Measurements from ENCODE around the gene MLPH. TPM values are rescaled to one million over a fixed set of nuclear protein-coding genes. Genes with fewer than 3 reads are reported as not detected.
A peak's percentile ranks its signal among the peaks of the same experiment; 100 is the strongest.

Gene MLPH
- total RNA-seq, 6 experiments from 2014 or later: 20.8 to 52.8 (median 35.1) TPM

DNA sequence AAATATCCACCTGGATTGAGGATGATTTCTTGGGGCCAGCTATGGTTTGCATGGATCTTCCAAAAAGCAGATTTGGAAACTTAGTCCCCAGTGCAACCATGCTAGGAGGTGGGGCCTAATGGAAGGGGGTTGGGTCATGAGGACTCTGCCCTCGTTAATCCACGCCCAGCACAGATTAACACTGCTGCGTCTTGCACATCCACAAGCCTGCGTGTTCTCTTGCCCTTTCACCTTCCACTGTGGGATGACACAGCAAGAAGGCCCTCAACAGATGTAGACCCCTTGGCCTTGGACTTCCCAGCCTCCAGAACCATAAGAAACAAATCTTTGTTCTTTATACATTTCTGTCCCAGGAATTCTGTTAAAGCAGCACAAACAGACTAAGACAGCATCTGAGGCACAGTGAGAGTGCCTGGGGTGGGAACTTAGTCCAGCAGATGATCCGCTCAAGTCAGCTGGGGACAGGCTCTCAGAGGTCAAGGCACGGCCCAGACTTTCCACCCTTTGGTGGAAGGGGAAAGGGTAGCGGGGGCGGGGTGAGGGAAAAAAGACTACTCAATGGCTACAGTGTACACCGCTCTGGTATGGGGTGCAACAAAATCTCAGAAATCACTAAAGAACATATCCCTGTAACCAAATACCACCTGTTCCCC lies 101.1 kb downstream of the MLPH start:
- peak overlapping the region; percentile 79 to 96 (median 95) for H3K27ac ChIP-seq
- TF ChIP-seq POLR2A (IDR thresholded peaks at IDR 0.05): peak; percentile 61
- TF ChIP-seq, protein P1, sequence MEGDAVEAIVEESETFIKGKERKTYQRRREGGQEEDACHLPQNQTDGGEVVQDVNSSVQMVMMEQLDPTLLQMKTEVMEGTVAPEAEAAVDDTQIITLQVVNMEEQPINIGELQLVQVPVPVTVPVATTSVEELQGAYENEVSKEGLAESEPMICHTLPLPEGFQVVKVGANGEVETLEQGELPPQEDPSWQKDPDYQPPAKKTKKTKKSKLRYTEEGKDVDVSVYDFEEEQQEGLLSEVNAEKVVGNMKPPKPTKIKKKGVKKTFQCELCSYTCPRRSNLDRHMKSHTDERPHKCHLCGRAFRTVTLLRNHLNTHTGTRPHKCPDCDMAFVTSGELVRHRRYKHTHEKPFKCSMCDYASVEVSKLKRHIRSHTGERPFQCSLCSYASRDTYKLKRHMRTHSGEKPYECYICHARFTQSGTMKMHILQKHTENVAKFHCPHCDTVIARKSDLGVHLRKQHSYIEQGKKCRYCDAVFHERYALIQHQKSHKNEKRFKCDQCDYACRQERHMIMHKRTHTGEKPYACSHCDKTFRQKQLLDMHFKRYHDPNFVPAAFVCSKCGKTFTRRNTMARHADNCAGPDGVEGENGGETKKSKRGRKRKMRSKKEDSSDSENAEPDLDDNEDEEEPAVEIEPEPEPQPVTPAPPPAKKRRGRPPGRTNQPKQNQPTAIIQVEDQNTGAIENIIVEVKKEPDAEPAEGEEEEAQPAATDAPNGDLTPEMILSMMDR (IDR thresholded peaks at IDR 0.05): no peak
- peaks cover 0 to 6% (median 0%) of the 10 kb centered on the region in 4 donors for H3K36me3 ChIP-seq
- H3K9me3 ChIP-seq: no peaks in the 10 kb centered on the region
- no peaks in the 10 kb centered on the region for H3K27me3 ChIP-seq
- peak overlapping the region; percentile 27 to 68 (median 54) for H3K4me3 ChIP-seq
- H3K4me1 ChIP-seq: peaks cover 0 to 48% (median 23%) of the 10 kb centered on the region in 4 donors
- DNase-seq (peak; percentile 63 to 84 (median 80)), ATAC-seq (peak; percentile 65 to 75 (median 70))
- intact Hi-C loops (cut with DNase I): no loop called here
- WGBS (ENCODE audit: insufficient coverage, low coverage, low lambda C conversion rate, missing lambda C conversion rate): 29% methylated on average over 9 of the region's 9 CpGs

DNA sequence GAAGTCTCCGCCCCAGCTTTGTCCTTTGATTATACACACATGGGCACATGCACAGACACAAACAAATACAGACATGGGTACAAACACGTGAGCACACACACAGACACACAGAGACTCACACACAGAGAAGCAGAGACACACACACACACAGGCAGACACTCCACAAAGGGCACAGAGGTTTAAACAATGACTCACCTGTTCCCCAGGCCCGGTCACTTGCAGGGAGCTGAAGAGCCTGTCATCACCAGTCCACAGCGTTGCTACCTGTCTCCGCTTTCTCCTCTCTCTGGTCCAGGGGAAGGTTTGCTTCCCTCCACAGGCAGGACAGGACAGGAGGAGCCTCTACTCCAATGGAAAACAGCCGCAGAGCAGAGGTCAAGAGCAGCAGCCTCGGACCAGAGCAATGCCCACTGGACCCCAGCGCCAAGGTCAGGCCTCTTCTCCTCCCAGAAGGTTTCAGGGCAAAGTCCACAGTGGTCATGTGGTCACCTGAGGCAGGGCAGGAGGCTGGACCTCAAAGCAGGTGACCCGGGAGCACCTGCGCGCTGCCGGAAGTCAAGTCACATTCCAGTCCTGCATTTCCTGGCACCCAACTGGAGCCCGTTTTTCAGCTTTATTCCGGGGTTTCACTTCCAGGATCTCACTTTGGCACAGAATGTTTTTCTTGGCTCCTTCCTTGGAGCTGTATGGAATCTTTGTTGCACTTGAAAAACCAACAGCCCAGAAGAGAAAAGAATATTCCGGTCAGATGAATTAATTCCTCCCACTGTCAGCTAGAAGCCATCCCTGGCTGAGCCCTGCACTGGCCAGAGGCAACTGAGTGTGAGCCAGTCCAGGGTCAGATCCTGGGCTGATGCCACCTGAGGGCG lies 103.5 kb downstream of the MLPH start, which contains the start of gene RAB17:
Gene RAB17, minus strand, starts transcription at position 463 of the 869 bp plus-strand sequence. CDS start 4,580 bp downstream, outside the sequence.
- Histone ChIP-seq H3K4me3 (peak within 1 kb of the TSS; percentile 27 to 68 (median 54)), H3K27me3 (no peaks in the 10 kb centered on the region), H3K27ac (peak within 1 kb of the TSS; percentile 79 to 96 (median 95)), H3K4me1 (peaks cover 0 to 50% (median 23%) of the 10 kb centered on the region in 4 donors), H3K9me3 (no peaks in the 10 kb centered on the region), H3K36me3 (no peaks in the 10 kb centered on the region)
- TF ChIP-seq POLR2A (IDR thresholded peaks at IDR 0.05): peak; percentile 69
- TF ChIP-seq, protein P1 (IDR thresholded peaks at IDR 0.05): no peak
- intact Hi-C loops (cut with DNase I): loop anchor here (5.0 to 10.0 kb wide), 2 partner anchors 152 to 154 kb away; no protein-coding TSS in a partner anchor
- DNase-seq (peak; percentile 80 to 96 (median 95)), ATAC-seq (peak; percentile 62 to 76 (median 69))
- WGBS (ENCODE audit: insufficient coverage, low coverage, low lambda C conversion rate, missing lambda C conversion rate): 17% methylated on average over 10 of the region's 16 CpGs

DNA sequence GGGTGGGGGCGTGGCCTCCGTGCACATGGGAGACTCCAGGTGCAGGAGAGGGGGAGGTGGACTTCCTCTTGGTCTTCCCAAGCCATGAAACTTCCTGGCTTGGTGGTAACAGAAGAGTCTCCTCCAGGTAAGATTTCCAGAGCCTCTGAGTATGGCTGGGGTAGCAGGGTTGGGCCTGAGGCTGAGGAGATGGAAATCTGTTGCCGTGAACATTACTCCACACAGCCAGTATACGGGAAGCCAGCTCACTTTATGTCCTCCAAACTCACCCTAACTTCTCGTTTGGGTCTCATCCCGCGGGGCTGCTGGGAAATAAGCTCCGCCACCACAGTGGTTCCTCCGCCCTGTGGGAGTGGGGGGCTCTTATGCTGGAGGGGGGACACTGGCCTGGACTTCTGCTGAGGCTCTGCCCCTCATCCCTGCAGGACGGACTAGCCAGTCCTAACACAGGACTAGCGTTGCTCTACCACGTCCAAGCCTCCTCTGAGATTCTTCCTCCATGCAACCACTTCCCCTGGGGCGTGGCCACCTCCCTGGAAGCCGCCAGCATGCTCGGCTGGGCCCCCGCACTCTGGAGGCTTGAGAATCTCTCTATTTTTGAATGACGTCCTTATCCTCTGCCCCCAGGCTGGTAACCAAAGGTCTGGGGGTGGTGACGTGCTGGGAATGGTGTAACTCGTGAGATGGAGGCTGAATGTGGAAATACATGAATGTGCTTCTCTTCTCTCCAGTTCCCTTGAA lies 104.3 kb downstream of the MLPH start:
- H3K27ac ChIP-seq: peak overlapping the region; percentile 79 to 96 (median 95)
- no peaks in the 10 kb centered on the region for H3K9me3 ChIP-seq
- ATAC-seq (no peak), DNase-seq (no peak)
- no peaks in the 10 kb centered on the region for H3K36me3 ChIP-seq
- H3K4me1 ChIP-seq: peaks cover 0 to 42% (median 21%) of the 10 kb centered on the region in 4 donors
- WGBS (ENCODE audit: insufficient coverage, low coverage, low lambda C conversion rate, missing lambda C conversion rate): 20% methylated on average over 6 of the region's 19 CpGs
- TF ChIP-seq POLR2A (IDR thresholded peaks at IDR 0.05): no peak
- TF ChIP-seq, protein P1 (IDR thresholded peaks at IDR 0.05): no peak
- no peaks in the 10 kb centered on the region for H3K27me3 ChIP-seq
- intact Hi-C loops (cut with DNase I): loop anchor here (5.0 to 10.0 kb wide), 2 partner anchors 151 to 153 kb away; no protein-coding TSS in a partner anchor
- H3K4me3 ChIP-seq: peak overlapping the region; percentile 27 to 68 (median 54)

DNA sequence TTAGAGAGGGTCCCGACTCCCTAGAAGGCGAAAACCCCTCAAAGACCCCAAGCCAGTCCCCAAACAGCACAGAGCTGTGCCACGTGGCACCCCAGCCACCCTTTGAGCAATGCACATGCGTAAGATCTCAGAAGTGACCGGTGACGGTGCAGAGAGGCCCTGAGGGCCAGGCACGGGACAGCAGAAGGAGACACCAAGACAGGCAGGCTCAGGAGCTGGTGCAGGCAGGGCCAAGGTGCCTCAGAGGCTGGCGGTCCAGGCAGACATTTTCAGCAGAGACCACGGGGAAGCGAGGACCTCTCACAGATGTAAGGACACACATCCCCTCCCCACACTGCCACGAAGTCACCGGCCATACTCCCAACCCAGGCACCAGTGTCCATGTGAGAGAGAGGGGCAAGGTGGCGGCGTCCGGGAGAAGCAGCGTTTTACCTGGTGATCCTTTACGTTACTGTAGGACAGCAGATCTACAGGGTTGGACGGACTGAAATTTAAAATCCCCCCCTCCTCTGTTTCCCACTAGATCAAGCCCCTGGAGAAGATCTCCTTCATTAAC lies 105.5 kb downstream of the MLPH start:
- no peak overlapping the region for H3K27ac ChIP-seq
- no peak for ATAC-seq
- peaks cover 0 to 31% (median 15%) of the 10 kb centered on the region in 4 donors for H3K4me1 ChIP-seq

More for the DNA sequence above, 105.5 kb downstream of the MLPH start:
- Histone ChIP-seq H3K9me3 (no peaks in the 10 kb centered on the region), H3K36me3 (no peaks in the 10 kb centered on the region), H3K27me3 (no peaks in the 10 kb centered on the region), H3K4me3 (no peak overlapping the region)
- no peak for TF ChIP-seq POLR2A (IDR thresholded peaks at IDR 0.05)
- TF ChIP-seq, protein P1 (IDR thresholded peaks at IDR 0.05): no peak
- WGBS (ENCODE audit: insufficient coverage, low coverage, low lambda C conversion rate, missing lambda C conversion rate): 89% methylated on average over 10 of the region's 18 CpGs
- DNase-seq: no peak
- intact Hi-C loops (cut with DNase I): loop anchor here (5.0 to 10.0 kb wide), 2 partner anchors 150 to 152 kb away; no protein-coding TSS in a partner anchor
